ENCODE results near the gene NOL9.
A peak's percentile ranks its signal among the peaks of the same experiment; 100 is the strongest.

Gene NOL9

DNA sequence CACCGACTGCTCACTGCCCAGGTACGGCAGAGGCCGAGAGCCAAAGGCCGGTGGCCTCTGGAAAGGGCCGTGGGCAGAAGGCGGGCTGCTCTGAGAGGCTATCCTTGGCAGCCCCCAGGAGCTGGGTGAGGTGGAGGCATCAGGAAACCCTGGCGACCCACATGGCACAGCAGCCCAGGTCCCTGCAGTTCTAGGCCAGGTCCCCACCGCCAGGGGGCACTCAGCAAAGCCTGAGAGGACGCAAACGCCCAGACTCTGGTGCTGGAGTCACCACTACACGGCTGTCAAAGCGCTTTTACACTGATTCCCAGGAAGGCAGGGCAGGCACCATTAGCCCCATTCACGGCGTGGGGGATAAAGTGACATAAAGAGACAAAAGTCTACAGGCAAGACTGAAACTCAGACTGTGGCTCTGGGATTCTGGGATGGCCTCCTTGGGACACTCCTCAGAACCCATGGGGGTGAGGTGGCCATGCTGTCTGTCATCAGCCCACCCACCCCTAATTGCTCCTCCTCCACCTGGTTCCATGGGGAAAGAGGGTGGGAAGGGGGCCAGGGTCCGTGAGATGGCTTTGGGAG, 67.8 kb downstream of the NOL9 start:
- peak; percentile 87 to 90 for DNase-seq

DNA sequence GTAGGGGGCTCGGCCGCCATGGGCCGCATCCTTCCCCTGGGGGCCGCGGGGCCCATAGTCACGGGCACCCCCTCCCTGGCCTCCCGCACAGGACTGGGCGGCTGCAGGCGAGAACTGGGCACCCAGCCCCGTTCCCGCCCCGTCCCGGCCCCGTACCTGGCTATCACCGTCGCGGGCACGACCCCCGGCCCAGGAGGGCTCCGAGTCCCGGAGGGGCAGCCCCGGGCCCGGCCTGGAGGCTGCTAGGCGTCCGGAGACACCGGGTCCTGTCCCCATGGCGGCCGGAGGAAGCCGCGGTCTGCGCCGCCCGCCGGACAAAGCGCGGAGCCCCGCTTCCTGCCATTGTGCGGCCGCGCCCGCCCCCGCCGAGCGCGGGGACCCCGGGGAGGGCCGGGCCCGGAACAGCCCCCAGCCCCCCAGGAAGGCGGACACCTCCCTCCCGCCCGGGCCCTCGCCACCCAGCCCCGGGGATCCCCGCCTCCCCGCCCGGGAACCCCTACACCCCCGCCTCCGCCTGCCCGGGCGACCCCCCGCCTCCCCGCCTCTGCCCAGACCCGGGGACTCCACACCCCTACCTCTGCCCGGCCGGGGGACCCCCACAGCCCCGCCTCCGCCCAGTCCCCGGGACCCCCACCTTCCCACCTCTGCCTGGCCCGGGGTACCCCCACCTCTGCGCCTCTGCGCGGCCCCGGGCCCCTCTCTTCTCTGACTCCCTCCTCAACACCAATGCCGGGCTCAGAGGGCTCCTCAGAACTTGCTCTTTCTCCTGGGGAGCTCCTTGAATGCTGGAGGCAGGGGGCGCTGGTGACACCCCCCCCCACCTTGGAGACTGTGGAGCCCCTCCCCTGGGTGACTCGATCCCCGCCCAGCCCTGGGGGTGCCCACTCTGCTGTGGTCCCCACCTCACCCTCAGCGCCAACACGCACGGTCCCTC, 68.9 kb downstream of the NOL9 start:
- no peak for DNase-seq

DNA sequence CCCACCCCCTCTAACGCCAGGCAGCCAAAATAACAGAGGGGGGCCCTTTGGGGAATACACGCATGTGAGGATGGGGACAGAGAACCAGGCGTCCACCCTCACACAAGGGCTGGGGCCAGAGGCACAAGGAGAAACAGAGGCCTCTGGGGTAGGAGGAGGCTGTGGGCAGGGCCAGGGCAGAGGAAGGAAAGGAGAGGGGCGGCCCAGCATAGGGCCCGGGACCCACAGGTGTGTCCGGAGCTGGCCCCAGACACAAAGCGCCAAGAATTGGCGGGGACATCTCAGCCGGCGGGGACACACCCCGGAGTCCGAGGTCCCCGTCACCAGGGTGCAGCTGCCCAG, 69.5 kb downstream of the NOL9 start:
- no peak for DNase-seq

DNA sequence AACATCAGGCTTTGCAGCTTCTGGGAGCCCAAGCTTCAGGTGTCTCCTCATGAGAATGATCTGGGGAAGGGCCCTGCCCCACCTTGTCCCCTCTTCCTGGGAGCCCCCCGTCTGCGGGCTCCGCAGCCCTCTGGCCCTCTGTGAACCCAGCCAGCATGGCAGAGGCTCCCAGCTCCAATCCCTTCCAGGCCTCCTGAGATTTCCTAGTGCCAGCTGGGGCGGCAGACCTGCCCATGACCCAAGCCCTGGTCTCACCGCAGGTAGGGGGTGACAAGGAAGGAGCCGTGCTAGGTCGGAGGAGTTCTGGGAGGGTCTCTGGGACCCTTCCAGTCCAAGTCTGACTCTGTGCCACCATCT, 70.6 kb downstream of the NOL9 start:
- no peak for DNase-seq

DNA sequence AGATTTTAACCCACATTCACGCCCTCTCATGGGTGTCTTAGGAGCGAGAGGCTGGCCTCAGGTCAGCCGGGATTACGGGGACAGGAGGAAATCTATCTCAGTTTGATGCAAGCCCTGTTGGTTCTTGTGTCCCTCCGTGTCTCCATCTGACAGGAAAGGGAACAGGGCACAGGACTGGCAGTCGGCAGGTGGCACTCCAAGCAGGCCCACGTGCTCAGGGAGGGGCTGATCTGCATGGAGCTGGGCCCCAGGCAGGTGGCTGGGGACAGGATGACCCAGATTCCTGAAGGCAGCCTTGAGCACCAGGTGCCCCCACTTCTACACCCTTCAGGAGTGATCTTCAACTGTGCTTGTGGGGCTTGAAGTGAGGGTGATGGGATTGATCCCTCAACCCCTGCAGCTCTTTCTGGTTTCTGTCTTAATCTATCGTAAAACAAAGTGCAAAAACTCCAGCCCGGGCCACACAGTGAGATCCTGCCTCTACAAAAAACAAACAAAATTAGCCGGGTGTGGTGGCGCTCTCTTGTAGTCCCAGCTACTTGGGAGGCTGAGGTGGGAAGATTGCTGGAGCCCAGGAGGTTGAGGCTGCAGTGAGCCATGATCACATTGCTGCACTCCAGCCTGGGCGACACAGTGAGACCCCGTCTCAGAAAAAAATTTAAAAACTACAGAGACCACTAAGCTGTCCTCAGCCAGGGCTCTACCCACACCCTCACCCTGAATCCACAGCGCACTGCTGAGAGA, 71.1 kb downstream of the NOL9 start:
- DNase-seq, result no peak

DNA sequence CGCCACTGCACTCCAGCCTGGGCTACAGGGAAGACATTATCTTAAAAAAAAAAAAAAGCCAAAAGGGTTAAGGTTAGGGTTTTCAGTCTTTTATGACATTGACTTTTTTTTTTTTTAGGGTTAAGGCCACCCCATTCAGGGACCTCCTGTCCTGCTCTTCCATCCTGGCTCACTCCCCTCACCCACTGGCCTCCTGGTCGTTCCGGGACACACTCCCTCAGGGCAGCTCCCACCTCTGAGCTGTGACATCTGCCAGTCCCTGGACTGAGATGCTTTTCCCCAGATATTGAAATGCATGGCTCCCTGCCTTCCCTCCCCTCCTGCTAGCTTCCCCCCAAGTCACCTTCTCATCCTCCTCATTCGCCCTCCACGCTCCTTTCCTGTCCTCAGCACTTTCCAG, 72.5 kb downstream of the NOL9 start:
- DNase-seq, result no peak

DNA sequence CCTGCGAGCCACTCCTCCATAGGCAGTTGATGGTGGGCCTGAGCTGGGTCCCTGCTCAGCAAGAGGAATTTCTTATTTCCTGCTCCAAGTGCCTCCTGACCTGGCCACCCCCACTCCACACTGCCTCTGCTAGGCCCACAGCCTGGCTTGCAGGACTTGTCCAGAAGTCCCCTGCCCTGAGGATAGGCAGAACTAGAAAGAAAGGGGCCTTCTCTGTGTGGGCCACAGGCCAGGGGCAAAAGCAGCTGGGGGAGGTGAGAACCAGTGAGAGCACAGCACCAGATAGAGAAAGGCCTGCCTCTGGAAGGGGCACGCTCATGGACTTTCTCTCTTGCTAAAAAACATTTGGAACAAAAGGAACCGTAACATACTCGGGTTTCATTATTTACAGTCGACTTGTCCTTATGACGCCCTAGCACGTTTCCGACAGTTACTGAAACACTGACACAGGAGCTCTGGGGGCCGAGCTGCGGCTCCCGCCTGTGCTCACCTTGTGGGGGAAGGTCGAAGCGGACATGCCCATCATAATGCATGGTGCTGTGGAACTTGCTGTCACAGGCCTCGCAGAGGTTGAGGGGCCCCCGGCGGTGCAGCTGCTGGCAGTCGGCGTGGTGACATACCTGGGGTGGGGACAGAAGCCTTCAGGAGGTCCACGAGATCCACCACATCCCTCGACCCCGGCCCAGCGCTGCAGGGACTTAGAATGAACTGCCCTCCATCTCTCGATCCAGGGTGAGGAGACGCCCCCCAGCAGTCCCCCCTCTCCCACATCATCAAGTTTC, 77.1 kb downstream of the NOL9 start:
- no peak for DNase-seq

DNA sequence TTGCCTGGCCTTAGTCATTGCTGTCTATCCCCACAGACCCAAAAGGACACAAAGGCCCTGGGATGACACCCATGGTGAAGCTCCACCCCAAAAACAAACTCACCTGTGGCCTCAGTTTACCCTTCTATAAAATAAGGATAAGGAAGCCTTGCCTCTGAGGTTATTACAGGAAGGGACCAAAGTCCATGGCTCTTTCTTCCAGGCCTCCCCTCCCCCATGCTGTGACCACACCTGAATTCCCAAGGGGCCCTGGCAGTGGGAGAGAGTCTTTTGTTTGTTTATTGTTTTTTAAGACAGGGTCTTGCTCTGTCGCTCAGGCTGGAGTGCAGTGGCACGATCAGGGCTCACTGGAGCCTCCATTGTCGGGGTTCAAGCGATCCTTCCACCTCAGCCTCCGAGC, 77.8 kb downstream of the NOL9 start:
- no peak for DNase-seq

DNA sequence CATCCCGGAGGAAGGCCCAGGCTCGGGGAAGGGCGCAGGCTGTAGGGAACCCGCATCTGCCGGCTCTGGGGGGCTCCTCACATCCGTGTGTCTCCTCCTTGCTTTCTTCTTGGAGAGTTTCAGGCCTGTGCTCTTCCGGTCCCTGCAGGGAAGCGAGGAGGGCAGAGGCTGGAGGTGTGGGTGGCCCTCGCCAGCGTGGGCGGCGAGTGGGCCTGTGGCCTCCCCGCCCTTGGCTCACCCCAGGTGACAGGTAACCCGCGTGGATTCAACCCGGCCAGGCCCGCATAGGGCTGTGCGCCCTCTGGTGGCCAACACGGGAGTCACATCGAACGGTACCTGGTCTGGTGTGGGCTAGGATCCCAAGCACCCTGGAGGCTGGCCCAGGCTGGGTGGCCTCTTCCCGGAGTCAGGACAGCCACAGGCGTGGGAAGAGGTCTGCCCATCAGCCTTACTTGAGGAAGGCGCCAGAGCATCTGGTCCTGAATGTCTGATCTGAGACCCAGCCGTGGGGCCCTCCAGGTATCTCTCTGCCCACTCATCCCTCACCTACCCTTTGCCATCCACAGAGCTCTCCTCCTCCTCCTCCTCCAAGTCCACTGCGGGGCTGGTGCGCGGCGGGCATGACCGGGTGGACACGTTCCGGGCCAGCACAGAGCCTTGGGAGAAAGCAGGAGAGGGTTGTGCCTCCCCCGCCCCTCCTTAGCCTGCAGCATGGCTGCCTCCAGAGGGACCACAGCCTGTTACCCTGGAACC, 78.8 kb downstream of the NOL9 start:
- peak; percentile 79 to 87 for DNase-seq

DNA sequence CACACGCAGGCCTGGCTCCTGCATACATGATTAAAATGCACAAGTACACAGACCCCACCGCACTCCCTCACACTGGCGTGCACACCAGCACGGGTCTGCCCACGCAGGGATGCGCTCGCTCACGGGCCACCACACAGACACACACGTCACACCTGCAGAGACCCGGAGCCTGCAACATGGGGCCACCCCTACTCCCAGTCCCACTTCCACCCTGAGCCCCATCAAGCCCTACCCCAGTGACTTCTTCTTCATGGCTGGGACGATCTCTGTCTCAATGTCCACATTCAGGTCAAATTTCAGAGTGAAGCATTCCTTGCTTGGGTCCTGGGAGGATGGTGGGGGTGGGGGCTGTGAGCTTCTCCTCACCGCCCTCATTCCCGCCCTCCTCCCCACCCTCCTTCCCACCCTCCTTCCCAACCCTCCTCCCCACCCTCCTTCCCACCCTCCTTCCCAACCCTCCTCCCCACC, 79.5 kb downstream of the NOL9 start:
- DNase-seq, result no peak

DNA sequence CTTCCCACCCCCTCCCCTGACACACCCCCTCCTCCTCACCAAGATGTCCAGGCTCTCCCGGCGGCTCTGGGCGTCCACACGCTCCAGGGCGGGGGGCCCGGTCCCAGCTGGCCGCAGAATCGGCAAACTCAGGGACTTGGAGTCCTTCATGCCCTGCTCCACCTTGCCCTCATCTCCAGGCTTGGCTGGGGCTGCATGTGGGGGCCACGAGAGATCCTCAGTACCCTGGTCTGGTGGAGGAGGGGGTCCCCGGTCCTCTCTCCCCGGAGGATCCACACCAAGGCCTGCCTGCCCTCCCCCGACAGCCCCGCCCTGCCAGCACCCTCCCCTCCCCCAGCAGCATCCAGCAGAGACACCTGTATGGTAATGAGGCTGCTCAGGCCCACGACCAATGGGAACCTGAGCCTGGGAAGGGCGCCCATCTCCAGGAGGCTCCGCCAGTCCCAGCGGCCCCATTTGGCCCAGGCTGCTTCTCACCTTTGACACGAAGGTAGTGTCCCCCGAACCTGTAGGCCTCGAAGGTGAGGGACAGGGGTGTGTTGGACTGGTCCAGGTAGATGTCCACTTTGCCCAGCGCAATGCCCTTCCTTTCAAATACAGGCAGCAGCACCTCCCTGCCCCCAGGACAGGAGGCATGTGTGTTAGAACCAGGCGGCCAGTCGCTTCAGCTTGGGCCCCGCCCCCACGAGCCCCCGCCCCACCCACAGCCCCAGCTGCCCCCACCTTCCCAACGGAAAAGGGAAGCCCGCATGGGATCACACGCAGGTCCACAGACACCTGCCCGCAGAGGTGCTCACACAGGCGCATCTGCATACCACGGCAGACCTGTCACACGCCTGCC, 80.1 kb downstream of the NOL9 start:
- no peak for DNase-seq

DNA sequence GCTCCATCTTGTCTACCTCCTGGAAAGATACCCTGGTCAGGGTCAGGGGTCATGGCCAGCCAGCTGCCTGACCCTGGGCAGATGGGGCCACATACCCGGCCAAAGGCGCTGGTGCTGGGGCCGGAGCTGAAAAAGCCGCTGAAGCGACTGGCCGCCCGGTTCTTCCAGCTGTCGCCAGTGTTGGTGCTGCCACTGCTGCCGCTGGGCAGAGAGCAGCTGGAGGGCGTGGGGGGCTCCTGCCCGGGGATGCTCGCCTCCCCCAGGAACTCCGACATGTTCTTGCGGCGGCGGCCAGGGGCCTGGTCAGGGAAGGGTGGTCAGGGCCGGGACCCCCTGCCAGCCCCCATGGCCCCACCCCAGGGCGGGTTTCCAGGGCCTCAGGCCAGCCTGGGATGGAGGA, 81.2 kb downstream of the NOL9 start:
- DNase-seq, result no peak

DNA sequence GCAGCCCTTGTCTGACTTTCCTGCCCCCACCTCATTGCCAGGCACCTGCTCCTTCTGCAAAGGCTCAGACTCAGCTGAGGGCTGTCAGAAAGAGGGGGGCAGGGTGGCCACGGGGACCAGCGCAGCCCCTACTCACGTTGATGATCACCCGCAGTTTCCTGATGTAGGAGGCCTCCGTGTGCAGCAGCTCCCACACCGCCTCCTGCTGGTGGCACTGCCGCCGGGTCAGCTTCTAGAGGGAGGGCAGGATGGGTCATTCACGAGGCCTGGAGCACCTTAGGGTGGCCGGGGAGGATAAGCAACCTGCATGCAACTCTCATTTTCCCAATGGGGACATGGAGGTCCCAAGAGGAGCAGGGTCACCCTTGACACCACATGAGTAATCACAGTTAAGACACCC, 81.9 kb downstream of the NOL9 start:
- no peak for DNase-seq

DNA sequence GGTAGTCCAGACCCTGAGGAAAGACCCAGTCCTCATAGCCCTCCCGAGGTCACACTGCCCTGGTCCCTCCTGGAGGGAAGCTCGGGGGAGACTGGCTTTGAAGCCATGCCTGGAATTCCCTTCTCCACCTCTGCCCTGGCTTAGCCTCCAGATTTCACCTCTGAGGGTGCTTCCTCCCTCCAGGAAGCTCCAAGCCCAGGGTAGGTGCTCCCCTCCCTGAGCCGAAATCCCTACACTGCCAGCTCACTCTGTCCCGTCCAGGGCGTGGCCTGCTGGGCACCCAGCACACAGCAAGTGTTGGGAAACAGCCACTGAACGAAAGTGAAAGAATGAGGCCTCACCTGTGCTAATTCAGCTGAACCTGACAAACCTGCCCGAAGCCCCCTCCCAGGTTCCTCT, 82.3 kb downstream of the NOL9 start:
- no peak for DNase-seq

All from activated CD4-positive, alpha-beta T cell treated with anti-CD3 and anti-CD28 coated beads for 4 hours (primary cell).